ENCODE results near the gene POM121.
"Not testable (repeated sequence)": the region's sequence is repeated elsewhere in the genome, so short reads cannot be mapped to it uniquely, and the experiment has no call there.

DNA sequence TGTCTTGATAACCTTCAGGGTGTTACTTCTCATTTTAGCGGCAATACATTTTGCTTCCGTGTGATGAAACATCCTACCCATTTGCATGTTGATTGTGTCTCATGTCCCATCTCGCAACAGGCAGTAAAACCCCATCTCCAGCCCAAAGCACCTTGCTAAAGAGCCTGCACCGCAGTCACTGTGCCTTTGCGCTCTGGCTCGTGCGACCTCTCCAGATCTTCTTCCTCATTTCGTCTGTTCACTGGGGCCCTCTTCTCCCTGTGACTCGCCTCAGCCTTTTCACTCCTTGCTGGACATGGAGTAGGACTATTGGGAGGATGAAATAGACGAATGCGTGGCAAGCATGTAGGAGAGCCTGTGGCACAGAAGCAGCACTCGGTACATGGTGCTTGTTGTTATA lies 13.5 kb upstream of the POM121 start:
- TF ChIP-seq, protein P1, sequence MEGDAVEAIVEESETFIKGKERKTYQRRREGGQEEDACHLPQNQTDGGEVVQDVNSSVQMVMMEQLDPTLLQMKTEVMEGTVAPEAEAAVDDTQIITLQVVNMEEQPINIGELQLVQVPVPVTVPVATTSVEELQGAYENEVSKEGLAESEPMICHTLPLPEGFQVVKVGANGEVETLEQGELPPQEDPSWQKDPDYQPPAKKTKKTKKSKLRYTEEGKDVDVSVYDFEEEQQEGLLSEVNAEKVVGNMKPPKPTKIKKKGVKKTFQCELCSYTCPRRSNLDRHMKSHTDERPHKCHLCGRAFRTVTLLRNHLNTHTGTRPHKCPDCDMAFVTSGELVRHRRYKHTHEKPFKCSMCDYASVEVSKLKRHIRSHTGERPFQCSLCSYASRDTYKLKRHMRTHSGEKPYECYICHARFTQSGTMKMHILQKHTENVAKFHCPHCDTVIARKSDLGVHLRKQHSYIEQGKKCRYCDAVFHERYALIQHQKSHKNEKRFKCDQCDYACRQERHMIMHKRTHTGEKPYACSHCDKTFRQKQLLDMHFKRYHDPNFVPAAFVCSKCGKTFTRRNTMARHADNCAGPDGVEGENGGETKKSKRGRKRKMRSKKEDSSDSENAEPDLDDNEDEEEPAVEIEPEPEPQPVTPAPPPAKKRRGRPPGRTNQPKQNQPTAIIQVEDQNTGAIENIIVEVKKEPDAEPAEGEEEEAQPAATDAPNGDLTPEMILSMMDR (IDR thresholded peaks at IDR 0.05) = not testable (repeated sequence)
- not testable (repeated sequence) for TF ChIP-seq POLR2A (IDR thresholded peaks at IDR 0.05)

Measured in adrenal gland (tissue), 5 donors.